Thoracic aorta (tissue), 2 donors: ENCODE results near the gene C4orf50. TPM values are rescaled to one million over a fixed set of nuclear protein-coding genes. Genes with fewer than 3 reads are reported as not detected.
"Not testable (repeated sequence)": the region's sequence is repeated elsewhere in the genome, so short reads cannot be mapped to it uniquely, and the experiment has no call there.

Experiments used
- ATAC-seq: fragments of 150-250 bp; one replicate; pipeline ENCODE4 v1.8.0; 2017; ENCODE audit warnings: low read depth; ENCODE audit not compliant: insufficient number of reproducible peaks, low FRiP score
- DNase-seq: peaks from one replicate; pipeline ENCODE4 v3.0.0-alpha.2; 2020; ENCODE audit warnings: low spot score
- H3K27ac ChIP-seq, 2 donors: fragments of 200-600 bp; sonication (generic); 1 replicate in 1 of 2; 2 replicates in 1 of 2; pipeline ENCODE4 v1.5.1; 2016; ENCODE audit warnings: mild to moderate bottlenecking in 2 of 2, moderate library complexity in 2 of 2
- H3K27me3 ChIP-seq: fragments of 200-600 bp; sonication (generic); replicated peaks from 2 replicates; pipeline ENCODE4 v1.6.0; 2016; ENCODE audit warnings: mild to moderate bottlenecking; ENCODE audit not compliant: insufficient read depth
- H3K36me3 ChIP-seq: fragments of 200-600 bp; sonication (generic); one replicate; pipeline ENCODE4 v1.5.1; 2016
- H3K4me1 ChIP-seq, 2 donors: fragments of 200-600 bp; sonication (generic); 1 replicate in 1 of 2; 2 replicates in 1 of 2; pipeline versions ENCODE4 v1.5.1 to v1.6.0; 2016; ENCODE audit warnings: low read depth in 2 of 2, mild to moderate bottlenecking in 1 of 2; ENCODE audit not compliant: control insufficient read depth in 1 of 2
- H3K4me3 ChIP-seq: fragments of 200-600 bp; sonication (generic); 2 replicates; pipeline ENCODE4 v1.5.1; 2016; ENCODE audit warnings: mild to moderate bottlenecking
- H3K9me3 ChIP-seq: fragments of 200-600 bp; sonication (generic); 2 replicates; pipeline ENCODE4 v1.5.1; 2016
- CTCF ChIP-seq: fragments of 200-600 bp; sonication (generic); IDR thresholded peaks from one replicate; pipeline ENCODE4 v1.5.1; 2019; ENCODE audit warnings: antibody characterized with exemption
- total RNA-seq, 2 donors: library from RNA; depleted of rRNA; stranded (reverse); fragments of >200 nt; gene quantifications; one replicate each; pipeline versions ENCODE4 v1.1.0 to v1.2.3, GENCODE V29; 2016

The C4orf50 gene
- total RNA-seq, 2 donors from 2014 or later, result 0.14 TPM; not detected in 1

GRCh38 chr4:5995901-5996623, 22.2 kb downstream of the C4orf50 start:
- ATAC-seq (no peak), DNase-seq (no peak)
- Histone ChIP-seq H3K27me3 (no peaks in the 10 kb centered on the region), H3K4me1 (no peaks in the 10 kb centered on the region), H3K36me3 (no peaks in the 10 kb centered on the region), H3K9me3 (no peaks in the 10 kb centered on the region), H3K4me3 (no peak overlapping the region), H3K27ac (no peak overlapping the region)
- TF ChIP-seq CTCF, result no peak

- Histone ChIP-seq H3K27ac (no peak overlapping the region), H3K9me3 (no peaks in the 10 kb centered on the region), H3K27me3 (no peaks in the 10 kb centered on the region), H3K4me3 (no peak overlapping the region), H3K4me1 (no peaks in the 10 kb centered on the region), H3K36me3 (no peaks in the 10 kb centered on the region)
- no peak for TF ChIP-seq CTCF
- ATAC-seq (no peak), DNase-seq (no peak)
Measured at GRCh38 chr4:5993876-5994811, 24.1 kb downstream of the C4orf50 start.

- not testable (repeated sequence) for H3K9me3 ChIP-seq, H3K27ac ChIP-seq, H3K27me3 ChIP-seq, H3K4me3 ChIP-seq, H3K4me1 ChIP-seq, DNase-seq, ATAC-seq, H3K36me3 ChIP-seq
Measured at GRCh38 chr4:5993346-5993745, 24.9 kb downstream of the C4orf50 start.

GRCh38 chr4:5992828-5993321, 25.4 kb downstream of the C4orf50 start:
- DNase-seq, result no peak
- H3K4me3 ChIP-seq, result no peak overlapping the region
- no peaks in the 10 kb centered on the region for H3K9me3 ChIP-seq
- no peaks in the 10 kb centered on the region for H3K36me3 ChIP-seq
- H3K27me3 ChIP-seq, result no peaks in the 10 kb centered on the region
- no peak for ATAC-seq
- no peaks in the 10 kb centered on the region for H3K4me1 ChIP-seq
- no peak overlapping the region for H3K27ac ChIP-seq
- no peak for TF ChIP-seq CTCF

- no peaks in the 10 kb centered on the region for H3K27me3 ChIP-seq
- DNase-seq (no peak), ATAC-seq (no peak)
- H3K9me3 ChIP-seq, result no peaks in the 10 kb centered on the region
- H3K4me3 ChIP-seq, result no peak overlapping the region
- H3K27ac ChIP-seq, result no peak overlapping the region
- no peak for TF ChIP-seq CTCF
- H3K36me3 ChIP-seq, result no peaks in the 10 kb centered on the region
- H3K4me1 ChIP-seq, result no peaks in the 10 kb centered on the region
Measured at GRCh38 chr4:5992171-5992827, 25.9 kb downstream of the C4orf50 start.
